Left ventricle myocardium inferior (tissue), 1 donor: ENCODE data around the gene RPP40. TPM values are rescaled to one million over a fixed set of nuclear protein-coding genes. Genes with fewer than 3 reads are reported as not detected.

Experiments used
- DNase-seq: peaks from one replicate; pipeline ENCODE4 v3.0.0-alpha.2; 2020
- H3K27ac ChIP-seq: fragments of 200-600 bp; replicated peaks from 2 replicates; pipeline ENCODE4 v1.8.0; 2021
- H3K27me3 ChIP-seq: fragments of 200-600 bp; 2 replicates; pipeline ENCODE4 v1.8.0; 2021; ENCODE audit warnings: low read depth
- H3K36me3 ChIP-seq: fragments of 200-600 bp; 2 replicates; pipeline ENCODE4 v1.8.0; 2021
- H3K4me1 ChIP-seq: fragments of 200-600 bp; 2 replicates; pipeline ENCODE4 v1.8.0; 2021
- H3K4me3 ChIP-seq: fragments of 200-600 bp; 2 replicates; pipeline ENCODE4 v1.8.0; 2021; ENCODE audit warnings: mild to moderate bottlenecking, moderate library complexity
- H3K9me3 ChIP-seq: fragments of 200-600 bp; replicated peaks from 2 replicates; pipeline ENCODE4 v1.8.0; 2021
- intact Hi-C: fragments of 100-400 bp; cut with micrococcal nuclease; formaldehyde crosslinking; loops from one replicate; pipeline ENCODE4 v1.11.0; 2022
- total RNA-seq: library from RNA; stranded (reverse); fragmentation: NEBNext Ultra II Directional; extraction: Animal tissue kit (Norgen Biotek cat#: 25700); gene quantifications from one replicate; pipeline ENCODE4 v1.2.1, GENCODE V29; 2021
- TF ChIP-seq, protein P1 (sequence below): fragments of 200-600 bp; IDR thresholded peaks from 2 replicates; pipeline ENCODE4 v1.8.0; 2021; ENCODE audit warnings: antibody characterized with exemption, mild to moderate bottlenecking, borderline replicate concordance
- donor health status: DM: no; HTN: yes; CAD: no; lungs with severe emphysema.

RPP40 gene
- total RNA-seq, 1 donor from 2014 or later: 2.7 TPM

DNA sequence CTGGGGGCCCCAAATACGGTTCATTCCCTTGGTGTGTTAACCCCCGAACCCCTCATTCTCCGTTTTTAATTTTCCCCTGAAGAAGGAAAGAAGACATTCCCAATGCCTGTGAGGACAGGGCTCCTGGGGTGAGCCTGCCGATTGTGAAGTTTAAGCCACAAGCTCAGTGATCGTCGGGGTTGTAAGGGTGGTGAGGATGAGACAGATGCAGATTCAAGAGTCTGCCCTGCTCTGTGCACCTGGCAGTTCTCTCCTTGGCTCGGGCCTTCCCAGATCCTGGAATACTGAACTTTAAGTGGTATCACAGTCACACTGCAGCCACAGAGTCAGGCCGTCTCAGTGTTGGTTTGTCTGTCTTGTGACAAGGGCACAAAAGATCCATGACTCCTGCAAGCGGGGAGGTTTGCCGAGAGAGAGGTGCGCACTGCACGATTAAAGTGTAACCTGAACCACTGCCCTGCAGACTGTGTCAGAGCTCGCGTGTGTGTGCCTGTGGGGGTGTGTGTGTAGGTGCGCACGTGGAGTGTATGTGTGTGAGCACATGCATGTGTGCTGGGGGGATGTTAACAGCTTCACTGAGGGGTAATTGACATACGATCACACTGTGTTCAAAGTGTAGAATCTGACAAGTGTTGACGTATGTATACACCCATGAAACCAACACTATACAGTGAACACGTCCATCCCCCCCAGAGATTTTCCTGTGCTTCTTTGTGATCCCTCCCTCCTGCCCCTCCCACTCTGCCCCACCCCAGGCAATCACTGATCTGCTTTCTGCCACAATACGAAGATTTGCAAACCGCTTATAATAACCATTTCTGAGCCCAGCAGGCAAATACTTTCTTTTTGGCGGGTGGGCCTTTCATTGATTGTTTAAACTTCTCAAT, 38.9 kb downstream of the RPP40 start:
- no peaks in the 10 kb centered on the region for H3K36me3 ChIP-seq
- TF ChIP-seq, protein P1, sequence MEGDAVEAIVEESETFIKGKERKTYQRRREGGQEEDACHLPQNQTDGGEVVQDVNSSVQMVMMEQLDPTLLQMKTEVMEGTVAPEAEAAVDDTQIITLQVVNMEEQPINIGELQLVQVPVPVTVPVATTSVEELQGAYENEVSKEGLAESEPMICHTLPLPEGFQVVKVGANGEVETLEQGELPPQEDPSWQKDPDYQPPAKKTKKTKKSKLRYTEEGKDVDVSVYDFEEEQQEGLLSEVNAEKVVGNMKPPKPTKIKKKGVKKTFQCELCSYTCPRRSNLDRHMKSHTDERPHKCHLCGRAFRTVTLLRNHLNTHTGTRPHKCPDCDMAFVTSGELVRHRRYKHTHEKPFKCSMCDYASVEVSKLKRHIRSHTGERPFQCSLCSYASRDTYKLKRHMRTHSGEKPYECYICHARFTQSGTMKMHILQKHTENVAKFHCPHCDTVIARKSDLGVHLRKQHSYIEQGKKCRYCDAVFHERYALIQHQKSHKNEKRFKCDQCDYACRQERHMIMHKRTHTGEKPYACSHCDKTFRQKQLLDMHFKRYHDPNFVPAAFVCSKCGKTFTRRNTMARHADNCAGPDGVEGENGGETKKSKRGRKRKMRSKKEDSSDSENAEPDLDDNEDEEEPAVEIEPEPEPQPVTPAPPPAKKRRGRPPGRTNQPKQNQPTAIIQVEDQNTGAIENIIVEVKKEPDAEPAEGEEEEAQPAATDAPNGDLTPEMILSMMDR: no peak
- no peaks in the 10 kb centered on the region for H3K27me3 ChIP-seq
- intact Hi-C loops: no loop called here
- H3K4me3 ChIP-seq: no peak overlapping the region
- H3K27ac ChIP-seq: no peak overlapping the region
- no peaks in the 10 kb centered on the region for H3K4me1 ChIP-seq
- DNase-seq: no peak
- H3K9me3 ChIP-seq: no peaks in the 10 kb centered on the region

- H3K4me3 ChIP-seq: no peak overlapping the region
- H3K9me3 ChIP-seq: no peaks in the 10 kb centered on the region
- TF ChIP-seq, protein P1: no peak
- H3K36me3 ChIP-seq: no peaks in the 10 kb centered on the region
- intact Hi-C loops: no loop called here
- H3K27me3 ChIP-seq: no peaks in the 10 kb centered on the region
- no peaks in the 10 kb centered on the region for H3K4me1 ChIP-seq
- DNase-seq: no peak
- no peak overlapping the region for H3K27ac ChIP-seq
Observed at GRCh38 chr6:4962905-4963304, 40.9 kb downstream of the RPP40 start.

GRCh38 chr6:4961322-4962168, 42.3 kb downstream of the RPP40 start:
- Histone ChIP-seq H3K4me1 (no peaks in the 10 kb centered on the region), H3K9me3 (no peaks in the 10 kb centered on the region), H3K4me3 (no peak overlapping the region), H3K27ac (no peak overlapping the region), H3K27me3 (no peaks in the 10 kb centered on the region), H3K36me3 (no peaks in the 10 kb centered on the region)
- intact Hi-C loops: no loop called here
- TF ChIP-seq, protein P1: no peak
- DNase-seq: no peak

DNA sequence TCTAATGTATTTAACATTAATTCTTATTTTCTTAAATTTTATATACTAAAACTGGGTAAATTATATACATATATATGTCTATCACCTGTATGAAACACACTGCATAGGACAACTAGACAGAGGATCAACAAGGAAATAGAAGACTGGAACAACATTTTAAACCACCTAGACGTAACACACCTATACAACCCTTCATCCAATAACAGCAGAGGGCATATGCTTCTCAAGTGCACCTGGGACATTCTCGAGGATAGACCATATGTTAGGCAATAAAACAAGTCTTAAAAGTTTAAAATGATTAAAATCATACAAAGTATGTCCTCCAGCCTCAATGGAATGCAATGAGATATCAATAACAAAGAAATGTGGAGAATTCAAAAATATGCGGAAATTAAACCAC, 45.2 kb downstream of the RPP40 start:
- intact Hi-C loops: no loop called here

DNA sequence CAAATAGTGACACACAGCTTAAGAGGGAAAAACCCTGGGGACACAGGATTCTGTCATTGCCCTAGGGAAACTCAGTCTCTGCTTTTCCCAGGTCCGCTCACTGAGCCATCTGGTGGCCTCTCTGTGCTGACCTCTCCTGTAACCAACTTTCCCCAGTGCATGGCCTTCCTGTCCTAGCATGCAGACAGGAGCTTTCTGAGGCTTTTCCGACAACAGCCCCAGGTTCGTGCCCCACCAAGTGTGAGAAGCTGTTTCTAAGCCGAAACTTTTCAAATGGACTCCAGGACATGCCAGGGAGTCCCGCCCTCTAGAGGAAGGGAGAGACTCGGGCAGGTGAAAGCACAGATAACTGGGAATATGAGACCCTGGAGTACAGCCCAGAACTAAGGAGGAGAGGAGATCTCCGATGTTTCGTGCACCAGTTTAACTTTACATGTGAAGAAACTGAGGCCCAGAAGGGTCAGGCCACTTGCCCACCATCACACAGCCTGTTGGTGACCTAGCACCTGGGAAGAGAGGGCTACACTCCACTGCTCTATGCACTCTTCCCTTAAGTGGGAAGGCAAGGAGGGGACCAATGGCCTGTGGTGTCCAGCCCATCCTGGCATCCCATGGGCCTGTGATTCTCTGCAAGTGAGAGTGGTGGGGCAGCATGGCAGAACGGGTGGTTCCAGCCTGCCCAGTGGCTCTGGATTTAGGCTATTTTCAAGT, 46.2 kb downstream of the RPP40 start:
- H3K27me3 ChIP-seq: no peaks in the 10 kb centered on the region
- no peak for DNase-seq
- intact Hi-C loops: no loop called here
- no peak overlapping the region for H3K4me3 ChIP-seq
- TF ChIP-seq, protein P1: peak; percentile 45
- no peak overlapping the region for H3K27ac ChIP-seq
- no peaks in the 10 kb centered on the region for H3K4me1 ChIP-seq
- H3K9me3 ChIP-seq: no peaks in the 10 kb centered on the region
- H3K36me3 ChIP-seq: peaks cover 27% of the 10 kb centered on the region

More for the DNA sequence above, 45.2 kb downstream of the RPP40 start:
- no peak for DNase-seq
- Histone ChIP-seq H3K27ac (no peak overlapping the region), H3K4me1 (no peaks in the 10 kb centered on the region), H3K36me3 (peaks cover 21% of the 10 kb centered on the region), H3K9me3 (no peaks in the 10 kb centered on the region), H3K27me3 (no peaks in the 10 kb centered on the region), H3K4me3 (no peak overlapping the region)
- TF ChIP-seq, protein P1: no peak
